ENCODE measurements around the gene DMRT3. TPM values are rescaled to one million over a fixed set of nuclear protein-coding genes. Genes with fewer than 3 reads are reported as not detected.

Gene DMRT3
- total and polyA plus RNA-seq, 2 of the 8 experiments (the other 6 are each of a cell fraction or from before 2014, with no cell fraction given), result not detected

DNA sequence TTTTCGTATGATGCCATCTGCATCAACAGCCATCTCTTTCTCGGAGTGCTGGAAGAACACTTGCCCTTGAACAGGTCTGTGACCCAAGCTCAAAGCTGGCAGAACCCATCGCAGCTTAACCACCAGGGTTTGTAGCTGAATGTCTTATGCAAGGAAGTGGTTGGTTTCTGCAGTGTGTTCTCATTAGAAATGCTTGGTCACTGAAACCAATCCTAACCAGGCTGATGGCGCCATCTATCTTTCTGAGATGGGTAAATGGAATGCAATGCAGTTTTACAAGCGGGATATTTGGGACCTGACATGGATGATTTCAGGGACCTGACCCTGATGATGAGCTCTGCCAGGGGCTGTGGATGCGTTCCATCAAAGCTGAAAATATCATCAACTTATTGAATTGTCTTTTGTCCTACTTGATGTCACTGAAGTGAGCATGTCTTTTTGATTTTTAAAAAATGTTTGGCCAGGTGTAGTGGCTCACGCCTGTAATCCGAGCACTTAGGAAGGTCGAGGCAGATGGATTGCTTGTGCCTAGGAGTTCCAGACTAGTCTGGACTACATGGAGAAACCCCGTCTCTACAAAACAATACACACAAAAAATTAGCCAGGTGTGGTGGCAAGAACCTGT is 28.7 kb downstream of the DMRT3 start:
- Histone ChIP-seq H2AK5ac (ENCODE audit: low read depth, low read length) (no peak overlapping the region), H3K9me3 (ENCODE audit: insufficient read depth in 2 of 2, low read depth in 1 of 2, low read length in 1 of 2) (peaks cover 15 to 16% of the 10 kb centered on the region in 2 experiments), H3K23ac (ENCODE audit: insufficient read length) (no peak overlapping the region), H4K8ac (ENCODE audit: extremely low read depth, insufficient read depth, low read length) (no peak overlapping the region), H4K5ac (ENCODE audit: insufficient read length, low read depth, low read length) (no peak overlapping the region), H4K20me1 (replicated peaks in 1 of 2; ENCODE audit: control insufficient read depth in 1 of 2, insufficient read depth in 2 of 2, low read length in 2 of 2) (no peaks in the 10 kb centered on the region), H3K23me2 (ENCODE audit: low read depth, low read length) (no peaks in the 10 kb centered on the region), H3K9ac (replicated peaks in 1 of 4; ENCODE audit: extremely low read depth in 1 of 4, low read depth in 3 of 4, low read length in 3 of 4) (no peak overlapping the region), H3K14ac (ENCODE audit: insufficient read length) (no peak overlapping the region), H3K18ac (ENCODE audit: extremely low read depth, low read length) (no peak overlapping the region), H3K79me2 (ENCODE audit: control insufficient read depth in 1 of 2, insufficient read depth in 2 of 2, low read length in 2 of 2) (no peaks in the 10 kb centered on the region), H3K27ac (ENCODE audit: low read depth, low read length) (no peak overlapping the region), H2BK20ac (ENCODE audit: low read length) (no peak overlapping the region), H4K91ac (replicated peaks; ENCODE audit: insufficient read length, low read length) (no peak overlapping the region), H2BK120ac (replicated peaks; ENCODE audit: low read depth, low read length) (no peak overlapping the region), H3K4me1 (replicated peaks in 1 of 4; ENCODE audit: control insufficient read depth in 3 of 4, insufficient read depth in 4 of 4, low read length in 3 of 4) (no peaks in the 10 kb centered on the region; a peak in 1 of 7 replicates), H3K56ac (replicated peaks; ENCODE audit: insufficient read length, low read depth, low read length) (no peak overlapping the region), H3K4me2 (ENCODE audit: insufficient read depth in 1 of 2, low read depth in 2 of 2, low read length in 2 of 2) (no peak overlapping the region), H3K36me3 (ENCODE audit: control insufficient read depth in 2 of 4, insufficient read depth in 4 of 4, low read length in 3 of 4) (no peaks in the 10 kb centered on the region), H3K79me1 (ENCODE audit: low read depth, low read length) (no peaks in the 10 kb centered on the region), H2BK15ac (ENCODE audit: low read length) (no peak overlapping the region), H2BK12ac (ENCODE audit: low read depth, low read length) (no peak overlapping the region), H2AFZ (ENCODE audit: low read length) (no peak overlapping the region), H3K27me3 (replicated peaks in 1 of 4; ENCODE audit: control insufficient read depth in 3 of 4, extremely low read depth in 1 of 4, insufficient read depth in 3 of 4, low read length in 3 of 4) (peaks cover 0 to 2% (median 0%) of the 10 kb centered on the region in 4 experiments; a peak in 2 of 7 replicates), H3K4ac (replicated peaks; ENCODE audit: insufficient read length, low read depth, low read length) (no peak overlapping the region), H2BK5ac (ENCODE audit: low read depth, low read length) (no peak overlapping the region), H3K4me3 (ENCODE audit: extremely low read depth in 1 of 4, insufficient read depth in 2 of 4, low read depth in 3 of 4, low read length in 4 of 4) (no peak overlapping the region)
- DNase-seq (ENCODE audit: low read depth in 1 of 2, low spot score in 2 of 2) (no peak), FAIRE-seq (peak; percentile 90)
- WGBS, 2 experiments (ENCODE audit: extremely low coverage in 1 of 2, insufficient coverage in 1 of 2, insufficient read length in 1 of 2, insufficient replicate concordance in 2 of 2, low coverage in 1 of 2, low lambda C conversion rate in 2 of 2, missing lambda C conversion rate in 1 of 2), result 76% methylated on average over 10 of the region's 10 CpGs; no CpG with 5 or more reads in 1 of the 2 experiments
- ChIA-PET CTCF (ENCODE audit: partially characterized antibody) (interaction anchor here (0.7 to 4.4 kb wide), 27 partner anchors 8 to 724 kb away, joined by 3 to 57 read pairs (median 4); partner anchors contain the start of gene DMRT1), POLR2A (ENCODE audit: partially characterized antibody) (no interaction called here)
- TF ChIP-seq, protein P1, sequence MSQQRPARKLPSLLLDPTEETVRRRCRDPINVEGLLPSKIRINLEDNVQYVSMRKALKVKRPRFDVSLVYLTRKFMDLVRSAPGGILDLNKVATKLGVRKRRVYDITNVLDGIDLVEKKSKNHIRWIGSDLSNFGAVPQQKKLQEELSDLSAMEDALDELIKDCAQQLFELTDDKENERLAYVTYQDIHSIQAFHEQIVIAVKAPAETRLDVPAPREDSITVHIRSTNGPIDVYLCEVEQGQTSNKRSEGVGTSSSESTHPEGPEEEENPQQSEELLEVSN (IDR thresholded peaks at IDR 0.05), result no peak
- TF ChIP-seq, protein P2, sequence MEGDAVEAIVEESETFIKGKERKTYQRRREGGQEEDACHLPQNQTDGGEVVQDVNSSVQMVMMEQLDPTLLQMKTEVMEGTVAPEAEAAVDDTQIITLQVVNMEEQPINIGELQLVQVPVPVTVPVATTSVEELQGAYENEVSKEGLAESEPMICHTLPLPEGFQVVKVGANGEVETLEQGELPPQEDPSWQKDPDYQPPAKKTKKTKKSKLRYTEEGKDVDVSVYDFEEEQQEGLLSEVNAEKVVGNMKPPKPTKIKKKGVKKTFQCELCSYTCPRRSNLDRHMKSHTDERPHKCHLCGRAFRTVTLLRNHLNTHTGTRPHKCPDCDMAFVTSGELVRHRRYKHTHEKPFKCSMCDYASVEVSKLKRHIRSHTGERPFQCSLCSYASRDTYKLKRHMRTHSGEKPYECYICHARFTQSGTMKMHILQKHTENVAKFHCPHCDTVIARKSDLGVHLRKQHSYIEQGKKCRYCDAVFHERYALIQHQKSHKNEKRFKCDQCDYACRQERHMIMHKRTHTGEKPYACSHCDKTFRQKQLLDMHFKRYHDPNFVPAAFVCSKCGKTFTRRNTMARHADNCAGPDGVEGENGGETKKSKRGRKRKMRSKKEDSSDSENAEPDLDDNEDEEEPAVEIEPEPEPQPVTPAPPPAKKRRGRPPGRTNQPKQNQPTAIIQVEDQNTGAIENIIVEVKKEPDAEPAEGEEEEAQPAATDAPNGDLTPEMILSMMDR (IDR thresholded peaks at IDR 0.05; ENCODE audit: control extremely low read depth in 1 of 3, insufficient read depth in 1 of 3, low read depth in 1 of 3, low read length in 3 of 3), result peak in 2 of 3 experiments; percentile 75 to 76; a peak in 3 of 4 replicates
- no peak for TF ChIP-seq NANOG (IDR thresholded peaks at IDR 0.05; ENCODE audit: insufficient read depth, low read depth, low read length, poor library complexity, severe bottlenecking)
